OCI-LY3 (cell line): Measurements from ENCODE around the gene RACGAP1.
"Not testable (repeated sequence)": the region's sequence is repeated elsewhere in the genome, so short reads cannot be mapped to it uniquely, and the experiment has no call there.

Experiments used
- H2AFZ ChIP-seq: fragments of 200-600, 300-600 bp; shearing (Covaris generic); 2 replicates; pipeline ENCODE4 v1.6.0; 2014; ENCODE audit warnings: antibody characterized with exemption, low read depth, low read length
- H3K27ac ChIP-seq: fragments of 200-600, 300-600 bp; sonication (generic); 2 replicates; pipeline ENCODE4 v1.5.1; 2014; ENCODE audit warnings: mild to moderate bottlenecking, low read length, moderate library complexity, mixed read lengths
- H3K27me3 ChIP-seq: fragments of 200-600, 300-600 bp; sonication (generic); 2 replicates; pipeline ENCODE4 v1.6.1; 2014; ENCODE audit warnings: low read depth, low read length, mixed read lengths
- H3K36me3 ChIP-seq: fragments of 200-600, 300-600 bp; sonication (generic); replicated peaks from 2 replicates; pipeline ENCODE3; 2014; ENCODE audit warnings: low read depth, low read length, mixed read lengths
- H3K4me1 ChIP-seq: fragments of 300-600, 200-600 bp; sonication (generic); 2 replicates; pipeline ENCODE4 v1.6.1; 2014; ENCODE audit warnings: low read length, mixed read lengths
- H3K4me2 ChIP-seq: fragments of 200-600, 300-600 bp; sonication (generic); 2 replicates; pipeline ENCODE4 v1.6.1; 2014; ENCODE audit warnings: low read length, mixed read lengths
- H3K4me3 ChIP-seq: fragments of 300-600, 200-600 bp; sonication (generic); 2 replicates; pipeline ENCODE4 v1.5.1; 2014; ENCODE audit warnings: antibody characterized with exemption, mild to moderate bottlenecking, low read length, moderate library complexity
- H3K79me2 ChIP-seq: fragments of 300-600, 200-600 bp; shearing (Covaris generic); 2 replicates; pipeline ENCODE4 v1.6.1; 2014; ENCODE audit warnings: mild to moderate bottlenecking, low read length, mixed read lengths
- H3K9ac ChIP-seq: fragments of 300-600, 200-600 bp; shearing (Covaris generic); 2 replicates; pipeline ENCODE4 v1.6.0; 2014; ENCODE audit warnings: mild to moderate bottlenecking, low read length, moderate library complexity
- H3K9me3 ChIP-seq: fragments of 200-600, 300-600 bp; shearing (Covaris generic); 2 replicates; pipeline ENCODE4 v1.6.1; 2014; ENCODE audit warnings: low read length, mixed read lengths; ENCODE audit not compliant: insufficient read depth
- H4K20me1 ChIP-seq: fragments of 200-600, 300-600 bp; sonication (generic); 2 replicates; pipeline ENCODE4 v1.6.1; 2016; ENCODE audit warnings: low read length, mixed read lengths; ENCODE audit not compliant: insufficient read depth
- CTCF ChIP-seq: fragments of 200-600, 300-600 bp; sonication (generic); IDR thresholded peaks from 2 replicates; pipeline ENCODE4 v1.5.1; 2014; ENCODE audit warnings: antibody characterized with exemption, low read length, low read depth
- EZH2phosphoT487 ChIP-seq: fragments of 200-600 bp; shearing (Covaris generic); IDR thresholded peaks from 2 replicates; pipeline ENCODE4 v1.6.1; 2018; ENCODE audit warnings: antibody characterized with exemption, mixed run types, low read depth

RACGAP1 gene

GRCh38 chr12:50039151-50039835, 14.0 kb upstream of the RACGAP1 start:
- H3K9me3 ChIP-seq: no peaks in the 10 kb centered on the region
- no peak overlapping the region for H3K4me2 ChIP-seq
- H3K36me3 ChIP-seq: no peaks in the 10 kb centered on the region
- no peak overlapping the region for H3K4me3 ChIP-seq
- no peaks in the 10 kb centered on the region for H3K79me2 ChIP-seq
- H3K4me1 ChIP-seq: no peaks in the 10 kb centered on the region
- H2AFZ ChIP-seq: peak overlapping the region; percentile 77
- TF ChIP-seq EZH2phosphoT487 (no peak), CTCF (peak; percentile 92)
- H3K27ac ChIP-seq: no peak overlapping the region
- H3K9ac ChIP-seq: no peak overlapping the region
- H3K27me3 ChIP-seq: no peaks in the 10 kb centered on the region
- H4K20me1 ChIP-seq: no peaks in the 10 kb centered on the region

DNA sequence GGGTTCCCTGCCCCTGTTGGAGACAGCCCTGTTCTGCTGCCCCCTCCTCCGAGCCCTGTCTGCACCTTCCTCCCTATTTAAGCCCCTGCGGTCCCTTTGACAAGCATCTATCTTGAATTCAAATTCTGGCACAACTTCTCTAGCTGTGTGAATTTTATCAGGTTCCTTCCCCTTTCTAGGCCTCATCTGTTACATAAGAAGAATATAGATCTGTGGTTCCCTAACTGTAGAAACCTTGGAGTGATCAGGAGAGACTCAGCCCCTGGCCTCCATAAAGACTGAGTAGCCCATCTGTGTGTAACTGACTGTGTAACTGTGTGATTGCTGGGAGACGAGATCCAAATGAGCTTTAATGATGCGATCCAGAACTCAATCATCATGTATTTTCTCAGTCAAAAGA, 13.0 kb upstream of the RACGAP1 start:
- Histone ChIP-seq H3K9me3 (no peaks in the 10 kb centered on the region), H3K4me1 (no peaks in the 10 kb centered on the region), H3K4me3 (no peak overlapping the region), H3K9ac (no peak overlapping the region), H3K79me2 (no peaks in the 10 kb centered on the region), H3K36me3 (no peaks in the 10 kb centered on the region), H3K4me2 (no peak overlapping the region), H3K27me3 (no peaks in the 10 kb centered on the region), H2AFZ (no peak overlapping the region), H4K20me1 (no peaks in the 10 kb centered on the region), H3K27ac (no peak overlapping the region)
- TF ChIP-seq CTCF (no peak), EZH2phosphoT487 (no peak)

- Histone ChIP-seq H3K36me3 (no peaks in the 10 kb centered on the region), H3K27me3 (no peaks in the 10 kb centered on the region), H4K20me1 (no peaks in the 10 kb centered on the region), H2AFZ (no peak overlapping the region), H3K27ac (no peak overlapping the region), H3K4me2 (no peak overlapping the region), H3K79me2 (no peaks in the 10 kb centered on the region), H3K9ac (no peak overlapping the region), H3K4me3 (no peak overlapping the region), H3K9me3 (no peaks in the 10 kb centered on the region), H3K4me1 (no peaks in the 10 kb centered on the region)
- TF ChIP-seq CTCF (no peak), EZH2phosphoT487 (no peak)
These were observed 7.7 kb upstream of the RACGAP1 start for GRCh38 chr12:50032854-50033581.

DNA sequence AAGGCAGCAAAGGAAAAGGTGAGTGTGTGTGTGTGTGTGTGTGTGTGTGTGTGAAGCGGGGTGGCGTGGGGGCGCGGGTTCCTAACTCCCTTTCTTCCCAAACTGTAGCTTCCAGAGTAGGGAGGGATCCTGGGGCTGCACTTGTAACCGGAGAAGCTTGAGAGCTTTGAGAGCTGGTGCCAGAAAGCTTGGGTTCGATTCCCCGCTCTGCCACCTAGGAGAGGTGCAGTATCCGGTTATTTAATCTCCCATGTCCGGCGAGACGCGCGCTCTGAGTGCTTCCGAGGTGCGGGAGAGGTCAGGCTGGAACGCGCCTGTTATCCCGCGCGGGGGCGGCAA, 7.2 kb upstream of the RACGAP1 start:
- H3K27ac ChIP-seq: no peak overlapping the region
- no peak overlapping the region for H3K9ac ChIP-seq
- no peaks in the 10 kb centered on the region for H3K79me2 ChIP-seq
- no peak overlapping the region for H3K4me3 ChIP-seq
- no peaks in the 10 kb centered on the region for H3K4me1 ChIP-seq
- H3K27me3 ChIP-seq: no peaks in the 10 kb centered on the region
- TF ChIP-seq EZH2phosphoT487 (no peak), CTCF (no peak)
- no peak overlapping the region for H3K4me2 ChIP-seq
- no peaks in the 10 kb centered on the region for H3K36me3 ChIP-seq
- no peaks in the 10 kb centered on the region for H3K9me3 ChIP-seq
- H2AFZ ChIP-seq: no peak overlapping the region
- H4K20me1 ChIP-seq: no peaks in the 10 kb centered on the region

DNA sequence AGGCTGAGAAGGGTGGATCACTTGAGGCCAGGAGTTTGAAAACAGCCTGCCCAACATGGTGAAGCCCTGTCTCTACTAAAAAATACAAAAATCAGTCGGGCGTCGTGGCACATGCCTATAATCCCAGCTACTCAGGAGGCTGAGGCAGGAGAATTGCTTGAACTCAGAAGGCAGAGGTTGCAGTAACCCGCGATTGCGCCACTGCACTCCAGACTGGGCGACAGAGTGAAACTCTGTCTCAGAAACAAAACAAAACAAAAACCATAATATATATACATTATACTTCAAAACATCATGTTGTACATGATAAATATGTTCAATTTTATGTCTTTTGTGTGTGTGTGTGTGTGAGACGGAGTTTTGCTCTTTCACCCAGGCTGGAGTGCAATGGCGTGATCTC, 5.2 kb upstream of the RACGAP1 start:
- not testable (repeated sequence) for H3K4me1 ChIP-seq, H4K20me1 ChIP-seq, H3K36me3 ChIP-seq, H3K27ac ChIP-seq, H3K9me3 ChIP-seq, H3K4me3 ChIP-seq, H2AFZ ChIP-seq, H3K27me3 ChIP-seq, H3K4me2 ChIP-seq, H3K9ac ChIP-seq, H3K79me2 ChIP-seq
